Coronary artery (tissue), 2 donors: ENCODE data around the gene CADM3.
A peak's percentile ranks its signal among the peaks of the same experiment; 100 is the strongest.

Experiments used
- DNase-seq: peaks from one replicate; pipeline ENCODE4 v3.0.0-alpha.2; 2017; ENCODE audit warnings: low spot score
- H3K27ac ChIP-seq, 2 donors: fragments of 200-600 bp; sonication (generic); one replicate each; pipeline ENCODE4 v1.5.1; 2016 to 2019
- H3K4me3 ChIP-seq: fragments of 200-600 bp; sonication (generic); 2 replicates; pipeline ENCODE4 v1.5.1; 2016; ENCODE audit warnings: mild to moderate bottlenecking, moderate library complexity
- TF ChIP-seq, protein P1 (sequence below): fragments of 200-600 bp; sonication (generic); IDR thresholded peaks from one replicate; pipeline ENCODE4 v1.5.1; 2019; ENCODE audit warnings: antibody characterized with exemption

CADM3 gene

DNA sequence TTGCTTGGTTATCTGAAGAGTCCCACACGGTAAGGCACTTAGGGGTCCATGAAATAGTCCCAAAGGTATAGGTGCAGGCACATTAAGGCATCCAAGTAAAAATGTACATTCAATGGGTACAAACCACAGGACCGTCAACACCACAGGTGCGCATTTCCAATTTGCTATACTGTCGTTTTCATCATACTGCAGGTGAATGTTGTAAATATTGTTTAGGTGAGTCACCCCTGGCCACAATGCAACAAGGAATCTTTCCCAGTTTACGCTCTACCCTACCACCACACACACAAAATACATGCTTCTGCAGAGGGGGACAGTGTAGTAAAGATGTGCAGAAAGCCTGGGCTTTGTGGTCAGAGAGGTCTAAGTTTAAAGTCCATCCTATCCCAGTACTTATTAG is 13.7 kb downstream of the CADM3 start:
- TF ChIP-seq, protein P1, sequence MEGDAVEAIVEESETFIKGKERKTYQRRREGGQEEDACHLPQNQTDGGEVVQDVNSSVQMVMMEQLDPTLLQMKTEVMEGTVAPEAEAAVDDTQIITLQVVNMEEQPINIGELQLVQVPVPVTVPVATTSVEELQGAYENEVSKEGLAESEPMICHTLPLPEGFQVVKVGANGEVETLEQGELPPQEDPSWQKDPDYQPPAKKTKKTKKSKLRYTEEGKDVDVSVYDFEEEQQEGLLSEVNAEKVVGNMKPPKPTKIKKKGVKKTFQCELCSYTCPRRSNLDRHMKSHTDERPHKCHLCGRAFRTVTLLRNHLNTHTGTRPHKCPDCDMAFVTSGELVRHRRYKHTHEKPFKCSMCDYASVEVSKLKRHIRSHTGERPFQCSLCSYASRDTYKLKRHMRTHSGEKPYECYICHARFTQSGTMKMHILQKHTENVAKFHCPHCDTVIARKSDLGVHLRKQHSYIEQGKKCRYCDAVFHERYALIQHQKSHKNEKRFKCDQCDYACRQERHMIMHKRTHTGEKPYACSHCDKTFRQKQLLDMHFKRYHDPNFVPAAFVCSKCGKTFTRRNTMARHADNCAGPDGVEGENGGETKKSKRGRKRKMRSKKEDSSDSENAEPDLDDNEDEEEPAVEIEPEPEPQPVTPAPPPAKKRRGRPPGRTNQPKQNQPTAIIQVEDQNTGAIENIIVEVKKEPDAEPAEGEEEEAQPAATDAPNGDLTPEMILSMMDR: no peak
- H3K4me3 ChIP-seq: no peak overlapping the region
- no peak for DNase-seq
- H3K27ac ChIP-seq: no peak overlapping the region

DNA sequence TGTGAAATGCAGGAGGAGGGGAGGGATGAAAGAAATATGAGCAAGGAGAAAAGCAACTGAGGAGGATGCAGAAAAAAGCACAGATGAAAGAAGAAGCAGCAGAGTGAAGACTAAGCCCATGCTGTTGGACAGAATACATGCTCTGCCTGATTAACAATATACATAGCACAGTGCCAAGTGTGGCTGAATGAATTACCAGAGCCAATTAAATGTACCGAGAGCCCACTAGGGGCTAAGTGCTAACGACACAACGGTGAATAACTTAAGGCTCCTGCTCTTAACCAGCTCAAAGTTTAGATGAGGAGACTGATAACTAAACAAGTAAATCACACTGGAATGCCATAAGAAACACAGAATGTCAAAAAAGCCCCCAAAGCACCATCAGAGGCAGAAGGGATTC is 15.6 kb downstream of the CADM3 start:
- DNase-seq: no peak
- Histone ChIP-seq H3K4me3 (peak overlapping the region; percentile 60), H3K27ac (no peak overlapping the region)
- TF ChIP-seq, protein P1: no peak

DNA sequence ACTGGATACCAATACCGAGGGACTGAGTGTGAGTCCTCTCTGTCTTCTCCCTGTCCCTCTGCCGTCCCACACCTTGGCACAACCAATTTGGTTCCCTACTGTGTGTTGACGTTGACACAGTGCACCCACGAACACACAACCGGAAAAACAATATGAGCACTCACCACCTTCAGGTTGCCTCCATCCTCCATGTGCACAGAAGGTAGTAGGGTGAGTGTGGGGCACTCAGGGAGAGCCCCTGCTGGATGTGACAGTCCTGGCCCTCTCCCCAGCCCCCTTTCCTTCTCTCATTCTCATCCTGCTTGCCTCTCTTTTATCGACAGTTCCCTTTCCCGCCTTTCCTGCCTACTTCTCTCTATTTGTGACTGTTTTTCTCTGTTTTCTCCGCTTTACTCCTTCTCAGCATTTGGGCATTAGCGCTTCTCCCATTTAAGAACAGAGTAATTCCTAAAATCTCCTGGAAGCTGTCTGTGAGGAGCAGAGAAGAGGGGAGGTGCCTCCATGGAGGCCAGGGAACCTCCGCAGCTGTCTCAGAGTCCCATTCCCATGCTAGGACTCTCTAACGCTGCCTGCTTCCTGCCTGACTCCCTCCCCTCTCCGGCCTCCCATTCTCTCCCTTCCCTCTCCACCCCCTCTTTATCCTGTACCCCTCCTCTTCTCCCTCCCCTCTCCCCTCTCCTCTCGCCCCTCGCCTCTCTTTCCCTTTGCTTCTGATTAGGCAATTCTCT is 16.4 kb downstream of the CADM3 start:
- no peak overlapping the region for H3K27ac ChIP-seq
- TF ChIP-seq, protein P1: no peak
- H3K4me3 ChIP-seq: peak overlapping the region; percentile 60
- no peak for DNase-seq

DNA sequence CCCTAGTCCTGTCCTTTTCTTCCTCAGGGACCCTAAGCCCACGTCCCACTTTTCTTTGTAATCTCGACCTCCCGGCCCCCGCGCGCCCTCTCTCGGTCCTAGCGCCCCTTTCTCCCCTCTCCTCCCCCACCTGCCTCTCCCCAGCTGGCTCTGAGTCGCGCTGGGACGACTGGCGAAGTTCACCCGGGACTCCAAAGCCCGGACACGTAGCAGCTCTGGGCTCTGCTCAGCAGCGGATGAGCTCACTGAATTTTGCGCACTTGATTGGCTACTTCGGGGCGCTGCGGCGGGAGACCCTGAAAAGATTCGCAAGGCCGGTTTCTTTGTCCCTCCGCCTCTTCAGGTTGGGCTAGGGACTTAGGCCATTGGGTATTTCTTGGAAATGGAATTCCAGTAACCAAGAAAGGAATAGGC is 17.0 kb downstream of the CADM3 start:
- H3K4me3 ChIP-seq: peak overlapping the region; percentile 60

DNA sequence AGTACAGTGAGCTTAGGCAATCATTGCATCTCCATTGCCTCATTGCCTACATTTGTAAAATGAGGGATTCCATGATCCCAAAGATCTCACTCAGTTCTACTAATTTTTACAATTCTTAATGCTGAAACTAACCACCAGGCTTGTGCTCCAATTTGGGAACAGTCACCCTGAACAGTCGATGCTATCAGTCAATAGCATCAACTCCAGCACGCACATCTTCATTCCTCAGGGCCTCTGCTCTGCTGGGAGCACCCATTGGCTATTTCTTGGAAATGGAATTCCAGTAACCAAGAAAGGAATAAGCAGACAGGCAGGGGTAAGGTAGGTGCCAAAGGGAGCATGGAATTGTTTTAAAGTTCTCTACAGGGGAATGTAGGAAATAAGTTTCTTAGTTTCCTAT is 19.0 kb downstream of the CADM3 start:
- H3K4me3 ChIP-seq: no peak overlapping the region
- TF ChIP-seq, protein P1: no peak
- H3K27ac ChIP-seq: no peak overlapping the region
- DNase-seq: no peak

More for the DNA sequence above, 17.0 kb downstream of the CADM3 start:
- DNase-seq: no peak
- H3K27ac ChIP-seq: no peak overlapping the region
- TF ChIP-seq, protein P1: no peak

DNA sequence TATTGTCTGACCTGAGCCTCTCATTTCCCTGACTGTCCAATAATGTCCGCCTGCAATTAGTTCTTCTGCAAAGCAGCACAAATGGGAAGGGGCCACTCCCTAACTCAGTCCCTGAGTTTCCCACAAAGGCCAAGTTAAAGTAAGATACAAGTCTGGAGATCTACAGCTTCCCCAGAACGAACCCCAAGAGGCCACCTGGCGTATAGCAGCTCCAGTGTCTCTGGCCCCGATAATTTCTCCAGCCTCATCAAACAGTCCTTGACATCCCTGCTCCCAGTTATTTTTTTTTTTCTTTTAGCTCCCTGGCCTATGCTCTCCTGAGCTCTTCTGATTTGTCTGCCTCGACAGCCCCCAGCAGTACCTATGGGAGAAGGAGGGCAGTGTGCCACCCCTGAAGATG is 25.1 kb downstream of the CADM3 start:
- TF ChIP-seq, protein P1: no peak
- Histone ChIP-seq H3K27ac (no peak overlapping the region), H3K4me3 (no peak overlapping the region)
- DNase-seq: no peak
